Keratinocyte (primary cell): Measurements from ENCODE around the gene PIM2. TPM values are rescaled to one million over a fixed set of nuclear protein-coding genes. Genes with fewer than 3 reads are reported as not detected.

Experiments used
- DNase-seq: peaks from one replicate; pipeline ENCODE4 v3.0.0-alpha.2; 2011; ENCODE audit warnings: low read depth, missing footprints, low spot score
- FAIRE-seq: peaks from 2 replicates; lab custom pipeline; 2011; peaks lifted over from hg19 to GRCh38; lab: Jason Lieb, UNC
- H2AFZ ChIP-seq: 2 replicates; pipeline ENCODE4 v1.6.0; 2012; ENCODE audit warnings: low read length, control low read depth, inconsistent platforms; ENCODE audit not compliant: control insufficient read depth
- H3K27ac ChIP-seq: 2 replicates; pipeline ENCODE4 v1.5.1; 2011; ENCODE audit warnings: low read length; ENCODE audit not compliant: control insufficient read depth, insufficient read depth
- H3K27me3 ChIP-seq: 3 replicates; pipeline ENCODE4 v1.6.0; 2011; ENCODE audit warnings: low read length; ENCODE audit not compliant: control insufficient read depth, insufficient read depth; ENCODE audit errors: extremely low read depth
- H3K36me3 ChIP-seq, 2 experiments: 2 replicates in 1 of 2; 3 replicates in 1 of 2; pipeline ENCODE4 v1.5.1; 2011; ENCODE audit warnings: low read length in 2 of 2, mild to moderate bottlenecking in 1 of 2; ENCODE audit not compliant: control insufficient read depth in 2 of 2, insufficient read depth in 2 of 2; ENCODE audit errors: extremely low read depth in 1 of 2
- H3K4me1 ChIP-seq: 3 replicates; pipeline ENCODE4 v1.5.1; 2011; ENCODE audit warnings: low read length; ENCODE audit not compliant: control insufficient read depth, insufficient read depth; ENCODE audit errors: extremely low read depth
- H3K4me2 ChIP-seq: 3 replicates; pipeline ENCODE4 v1.6.0; 2011; ENCODE audit warnings: low read depth, low read length; ENCODE audit not compliant: control insufficient read depth, insufficient read depth; ENCODE audit errors: extremely low read depth
- H3K4me3 ChIP-seq, 3 experiments: fragments of 200-600 bp in 1 of 3; sonication (generic) in 1 of 3; 2 replicates in 2 of 3; 3 replicates in 1 of 3; pipeline ENCODE4 v1.5.1; 2011 to 2016; ENCODE audit warnings: low read length in 3 of 3, mild to moderate bottlenecking in 3 of 3, control low read depth in 2 of 3, inconsistent platforms in 1 of 3, low read depth in 1 of 3, mixed read lengths in 1 of 3, mixed run types in 1 of 3, moderate library complexity in 1 of 3; ENCODE audit not compliant: control insufficient read depth in 2 of 3, insufficient read depth in 2 of 3; ENCODE audit errors: extremely low read depth in 1 of 3
- H3K79me2 ChIP-seq: 2 replicates; pipeline ENCODE4 v1.6.0; 2012; ENCODE audit warnings: low read length; ENCODE audit not compliant: control insufficient read depth, insufficient read depth
- H3K9ac ChIP-seq: 3 replicates; pipeline ENCODE4 v1.6.0; 2011; ENCODE audit warnings: low read length; ENCODE audit not compliant: control insufficient read depth, insufficient read depth; ENCODE audit errors: extremely low read depth
- H3K9me1 ChIP-seq: 3 replicates; pipeline ENCODE4 v1.6.0; 2011; ENCODE audit warnings: low read length; ENCODE audit not compliant: control insufficient read depth, insufficient read depth; ENCODE audit errors: extremely low read depth
- H3K9me3 ChIP-seq: 2 replicates; pipeline ENCODE4 v1.5.1; 2012; ENCODE audit warnings: low read depth, low read length; ENCODE audit not compliant: control insufficient read depth
- H4K20me1 ChIP-seq: 3 replicates; pipeline ENCODE4 v1.6.0; 2011; ENCODE audit warnings: low read length; ENCODE audit not compliant: control insufficient read depth, insufficient read depth; ENCODE audit errors: extremely low read depth
- CTCF ChIP-seq, 3 experiments: IDR thresholded peaks in 1 of 3; conservative IDR thresholded peaks in 1 of 3; optimal IDR thresholded peaks in 1 of 3; 2 replicates in 2 of 3; 3 replicates in 1 of 3; pipeline versions ENCODE3 to v1.5.1; 2011; ENCODE audit warnings: low read length in 3 of 3, mild to moderate bottlenecking in 3 of 3, moderate library complexity in 2 of 3, control low read depth in 1 of 3, inconsistent platforms in 1 of 3; ENCODE audit not compliant: insufficient read depth in 2 of 3; ENCODE audit errors: extremely low read depth in 1 of 3
- EZH2 ChIP-seq: IDR thresholded peaks from one replicate; pipeline ENCODE4 v1.6.1; 2012; ENCODE audit warnings: inconsistent platforms, mild to moderate bottlenecking, low read length, moderate library complexity
- dilution Hi-C: fragments of 300-500 bp; cut with MboI; formaldehyde crosslinking; loops from one replicate; pipeline ENCODE4 v1.7.0; 2020; ENCODE audit warnings: low sequenced_read_pairs; ENCODE audit not compliant: extremely low pct_ligation_motif_present
- polyA plus RNA-seq, 5 experiments: library from polyadenylated mRNA; depleted of rRNA in 3 of 5; stranded (reverse) in 3 of 5; stranded (forward) in 1 of 5; unstranded in 1 of 5; fragments of >200 nt; gene quantifications; 1 replicate in 1 of 5; 2 replicates in 3 of 5; 3 replicates in 1 of 5; pipeline versions ENCODE4 v1.2.1 to v1.2.3, GENCODE V29; 2011 to 2012; ENCODE audit warnings: missing spikeins in 2 of 5, low read depth in 1 of 5, low replicate concordance in 1 of 5

Gene PIM2
- polyA plus RNA-seq, 1 donor (not counting 4 experiments of a cell fraction or from before 2014, with no cell fraction given): 9.9 TPM

DNA sequence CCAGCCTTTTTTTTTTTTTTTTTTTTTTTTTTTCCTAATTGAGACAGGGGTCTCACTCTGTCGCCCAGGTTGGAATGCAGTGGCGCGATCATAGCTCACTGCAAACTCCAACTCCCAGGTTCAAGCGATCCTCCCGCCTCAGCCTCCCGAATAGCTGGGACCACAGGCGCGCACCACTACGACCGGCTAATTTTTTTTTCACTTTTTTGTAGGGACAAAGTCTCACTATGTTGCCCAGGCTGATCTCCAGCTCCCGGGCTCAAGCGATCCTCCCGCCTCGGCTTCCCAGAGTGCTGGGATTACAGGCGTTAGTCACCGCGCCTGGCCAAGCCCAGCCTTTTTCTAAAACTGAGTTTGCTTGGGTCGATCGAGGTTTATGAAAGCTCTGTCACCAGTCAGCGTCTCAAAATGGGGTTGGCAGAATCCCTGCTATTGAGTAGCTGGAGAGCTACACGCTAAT, 39.8 kb upstream of the PIM2 start:
- TF ChIP-seq EZH2: no peak
- TF ChIP-seq CTCF (optimal IDR thresholded peaks at IDR 0.05 in 1 of 3, IDR thresholded peaks at IDR 0.05 in 1 of 3, conservative IDR thresholded peaks at IDR 0.05 in 1 of 3; ENCODE audit: extremely low read depth in 1 of 3, insufficient read depth in 2 of 3, low read length in 3 of 3): no peak
- peaks cover 3 to 14% of the 10 kb centered on the region in 2 experiments for H3K36me3 ChIP-seq
- dilution Hi-C loops: no loop called here
- no peaks in the 10 kb centered on the region for H3K27me3 ChIP-seq
- FAIRE-seq: no peak
- no peak for DNase-seq
- no peaks in the 10 kb centered on the region for H4K20me1 ChIP-seq
- H3K79me2 ChIP-seq: peaks cover 35% of the 10 kb centered on the region
- peak overlapping the region; percentile 22 to 74 (median 38) for H3K4me3 ChIP-seq
- H2AFZ ChIP-seq: peak overlapping the region; percentile 10
- H3K4me2 ChIP-seq: peak overlapping the region; percentile 72
- H3K4me1 ChIP-seq: peaks cover 11% of the 10 kb centered on the region
- peak overlapping the region; percentile 95 for H3K9ac ChIP-seq
- no peaks in the 10 kb centered on the region for H3K9me3 ChIP-seq
- H3K9me1 ChIP-seq: no peaks in the 10 kb centered on the region
- H3K27ac ChIP-seq: peak overlapping the region; percentile 98

DNA sequence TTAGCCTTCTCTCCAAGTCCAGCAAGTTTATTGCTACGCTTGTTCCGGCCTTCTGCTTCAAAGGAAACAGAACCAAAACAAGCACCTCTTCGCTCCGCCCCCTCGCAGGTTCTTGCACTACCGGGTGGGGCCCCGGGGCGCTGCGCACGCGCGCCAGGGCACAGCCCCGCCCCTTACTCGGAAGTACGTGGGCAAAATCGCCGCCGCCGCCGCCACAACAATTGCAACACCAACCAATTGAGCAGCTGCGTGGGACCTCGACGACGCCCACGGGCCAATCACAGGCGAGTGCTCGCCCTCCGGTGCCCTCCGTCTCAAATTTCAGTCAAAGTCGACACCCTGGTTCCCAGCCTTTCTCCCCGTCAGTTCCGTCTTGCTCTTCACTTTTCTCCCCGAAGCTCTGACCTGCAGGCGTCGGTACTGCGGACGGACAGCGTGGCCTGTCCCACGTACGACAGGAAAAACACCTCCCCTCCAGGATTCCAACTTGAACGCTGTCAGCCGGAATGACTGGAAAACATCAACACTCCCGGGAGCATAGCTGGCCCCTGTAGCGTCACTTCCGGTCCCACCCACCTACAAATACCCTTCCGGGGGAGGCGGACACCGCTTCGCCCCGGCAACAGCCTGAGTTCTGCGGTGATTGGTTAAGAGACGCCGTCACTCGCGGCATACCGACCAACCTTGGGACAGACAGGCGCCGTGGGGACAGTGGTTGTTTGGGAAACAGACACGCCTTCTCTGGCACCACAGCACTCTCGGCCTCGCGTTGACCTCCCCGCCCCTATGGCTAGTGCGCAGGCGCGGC, 39.2 kb upstream of the PIM2 start:
- no peaks in the 10 kb centered on the region for H3K27me3 ChIP-seq
- H3K36me3 ChIP-seq: peaks cover 4 to 14% of the 10 kb centered on the region in 2 experiments
- TF ChIP-seq EZH2 (no peak), CTCF (optimal IDR thresholded peaks at IDR 0.05 in 1 of 3, IDR thresholded peaks at IDR 0.05 in 1 of 3, conservative IDR thresholded peaks at IDR 0.05 in 1 of 3; ENCODE audit: extremely low read depth in 1 of 3, insufficient read depth in 2 of 3, low read length in 3 of 3) (no peak)
- H3K4me2 ChIP-seq: peak overlapping the region; percentile 72
- DNase-seq: peak; percentile 81
- no peaks in the 10 kb centered on the region for H3K9me1 ChIP-seq
- H2AFZ ChIP-seq: peak overlapping the region; percentile 87
- H3K4me1 ChIP-seq: peaks cover 11% of the 10 kb centered on the region
- H4K20me1 ChIP-seq: no peaks in the 10 kb centered on the region
- peaks cover 41% of the 10 kb centered on the region for H3K79me2 ChIP-seq
- H3K9me3 ChIP-seq: no peaks in the 10 kb centered on the region
- FAIRE-seq: peak; percentile 51
- dilution Hi-C loops: no loop called here
- peak overlapping the region; percentile 95 for H3K9ac ChIP-seq
- peak overlapping the region; percentile 98 for H3K27ac ChIP-seq
- H3K4me3 ChIP-seq: peak overlapping the region; percentile 53 to 74 (median 67)
